Transverse colon (tissue), 4 donors: ENCODE data around the gene CMTR1.

Source experiments
- CTCF ChIP-seq, 5 experiments: fragments of 200-600 bp in 3 of 5; fragments of 450-650 bp in 2 of 5; sonication (generic) in 3 of 5; IDR thresholded peaks; 1 replicate in 2 of 5; 2 replicates in 3 of 5; pipeline ENCODE4 v1.5.1; 2016 to 2017; ENCODE audit warnings: antibody characterized with exemption in 5 of 5, inconsistent platforms in 3 of 5, mild to moderate bottlenecking in 2 of 5, moderate library complexity in 1 of 5
- EP300 ChIP-seq: sonication (generic); formaldehyde crosslinking; IDR thresholded peaks from one replicate; pipeline ENCODE4 v1.6.1; 2017; ENCODE audit warnings: antibody characterized with exemption, low read depth
- POLR2A ChIP-seq: fragments of 450-650 bp; IDR thresholded peaks from one replicate; pipeline ENCODE4 v1.6.1; 2016; ENCODE audit warnings: antibody characterized with exemption, mild to moderate bottlenecking, moderate library complexity
- POLR2AphosphoS5 ChIP-seq, 3 donors: sonication (generic); formaldehyde crosslinking; IDR thresholded peaks; one replicate each; pipeline ENCODE4 v1.6.1; 2016; ENCODE audit warnings: antibody characterized with exemption in 3 of 3

GRCh38 chr6:37522836-37523235 lies 89.8 kb downstream of the CMTR1 start:
- no peak for TF ChIP-seq CTCF (IDR thresholded peaks at IDR 0.05)
- no peak for TF ChIP-seq POLR2A
- no peak for TF ChIP-seq EP300
- TF ChIP-seq POLR2AphosphoS5 (IDR thresholded peaks at IDR 0.05) = no peak
